Esophagus muscularis mucosa (tissue), 3 donors: ENCODE data around the gene PPP2R5C.

ENCODE experiments used
- POLR2A ChIP-seq: fragments of 450-650 bp; IDR thresholded peaks from one replicate; pipeline ENCODE4 v1.6.1; 2017; ENCODE audit warnings: antibody characterized with exemption, moderate library complexity, mild to moderate bottlenecking, low read depth
- TF ChIP-seq, protein P1 (sequence below), 3 experiments: fragments of 200-600 bp in 2 of 3; fragments of 450-650 bp in 1 of 3; sonication (generic) in 2 of 3; IDR thresholded peaks; one replicate each; pipeline ENCODE4 v1.5.1; 2017 to 2019; ENCODE audit warnings: antibody characterized with exemption in 3 of 3, mild to moderate bottlenecking in 2 of 3, moderate library complexity in 1 of 3

DNA sequence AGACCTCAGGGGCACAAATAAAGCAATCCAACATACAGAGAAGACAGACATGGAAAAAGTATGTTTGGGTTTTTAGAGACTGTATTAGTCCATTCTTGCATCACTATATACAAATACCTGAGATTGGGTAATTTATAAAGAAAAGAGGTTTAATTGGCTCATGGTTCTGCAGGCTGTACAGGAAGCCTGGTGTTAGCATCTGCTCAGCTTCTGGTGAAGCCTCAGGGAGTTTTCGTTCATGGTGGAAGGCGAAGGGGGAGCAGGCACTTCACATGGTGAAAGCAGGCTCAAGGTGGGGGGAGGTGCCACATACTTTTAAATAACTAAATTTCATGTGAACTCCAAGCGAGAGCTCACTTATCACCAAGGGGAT, 3.7 kb upstream of the PPP2R5C start:
- TF ChIP-seq, protein P1, sequence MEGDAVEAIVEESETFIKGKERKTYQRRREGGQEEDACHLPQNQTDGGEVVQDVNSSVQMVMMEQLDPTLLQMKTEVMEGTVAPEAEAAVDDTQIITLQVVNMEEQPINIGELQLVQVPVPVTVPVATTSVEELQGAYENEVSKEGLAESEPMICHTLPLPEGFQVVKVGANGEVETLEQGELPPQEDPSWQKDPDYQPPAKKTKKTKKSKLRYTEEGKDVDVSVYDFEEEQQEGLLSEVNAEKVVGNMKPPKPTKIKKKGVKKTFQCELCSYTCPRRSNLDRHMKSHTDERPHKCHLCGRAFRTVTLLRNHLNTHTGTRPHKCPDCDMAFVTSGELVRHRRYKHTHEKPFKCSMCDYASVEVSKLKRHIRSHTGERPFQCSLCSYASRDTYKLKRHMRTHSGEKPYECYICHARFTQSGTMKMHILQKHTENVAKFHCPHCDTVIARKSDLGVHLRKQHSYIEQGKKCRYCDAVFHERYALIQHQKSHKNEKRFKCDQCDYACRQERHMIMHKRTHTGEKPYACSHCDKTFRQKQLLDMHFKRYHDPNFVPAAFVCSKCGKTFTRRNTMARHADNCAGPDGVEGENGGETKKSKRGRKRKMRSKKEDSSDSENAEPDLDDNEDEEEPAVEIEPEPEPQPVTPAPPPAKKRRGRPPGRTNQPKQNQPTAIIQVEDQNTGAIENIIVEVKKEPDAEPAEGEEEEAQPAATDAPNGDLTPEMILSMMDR (IDR thresholded peaks at IDR 0.05) = no peak
- TF ChIP-seq POLR2A = no peak
